ENCODE data around the gene HAUS8. TPM values are rescaled to one million over a fixed set of nuclear protein-coding genes. Genes with fewer than 3 reads are reported as not detected.
A peak's percentile ranks its signal among the peaks of the same experiment; 100 is the strongest.

HAUS8 gene
- total RNA-seq, 2 donors from 2014 or later: 26.0 to 35.2 TPM

DNA sequence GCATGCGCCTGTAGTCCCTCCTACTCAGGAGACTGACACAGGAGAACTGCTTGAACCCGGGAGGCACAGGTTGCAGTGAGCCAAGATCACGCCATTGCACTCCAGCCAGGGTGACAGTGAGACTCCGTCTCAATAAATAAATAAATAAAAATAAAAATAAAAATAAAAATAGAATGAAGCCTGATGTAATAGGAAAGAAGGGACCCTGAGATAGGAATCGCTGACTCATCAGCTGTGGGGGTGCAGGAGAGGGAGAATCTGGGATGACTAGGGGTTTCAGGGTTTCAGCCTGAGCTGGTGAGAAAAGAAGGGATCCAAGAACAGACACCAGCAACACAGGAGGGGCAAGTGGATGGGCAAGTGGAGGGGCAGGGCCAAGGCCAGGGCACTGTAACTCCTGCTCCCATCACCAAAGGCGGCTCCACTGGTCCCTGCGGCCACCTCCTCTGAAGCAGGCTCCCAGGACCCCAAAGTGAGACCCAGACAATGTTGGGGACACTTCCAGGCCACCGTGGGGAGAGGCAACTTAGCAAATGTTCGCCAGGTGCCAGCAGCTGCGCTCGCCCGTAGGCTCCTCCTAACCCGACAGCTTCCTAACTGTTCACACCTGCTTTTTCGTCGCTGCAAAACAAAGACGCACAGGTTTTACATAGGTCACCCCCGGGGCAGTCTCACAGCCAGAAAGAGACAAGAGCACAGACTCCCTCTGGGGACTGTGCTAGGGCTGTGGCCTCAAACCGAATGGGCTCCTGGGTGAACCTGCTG, 1.2 kb downstream of the HAUS8 start:
- Mint-ChIP-seq H3K36me3 (ENCODE audit: low read depth) (peaks cover 55% of the 10 kb centered on the region), H3K27me3 (no peaks in the 10 kb centered on the region)

DNA sequence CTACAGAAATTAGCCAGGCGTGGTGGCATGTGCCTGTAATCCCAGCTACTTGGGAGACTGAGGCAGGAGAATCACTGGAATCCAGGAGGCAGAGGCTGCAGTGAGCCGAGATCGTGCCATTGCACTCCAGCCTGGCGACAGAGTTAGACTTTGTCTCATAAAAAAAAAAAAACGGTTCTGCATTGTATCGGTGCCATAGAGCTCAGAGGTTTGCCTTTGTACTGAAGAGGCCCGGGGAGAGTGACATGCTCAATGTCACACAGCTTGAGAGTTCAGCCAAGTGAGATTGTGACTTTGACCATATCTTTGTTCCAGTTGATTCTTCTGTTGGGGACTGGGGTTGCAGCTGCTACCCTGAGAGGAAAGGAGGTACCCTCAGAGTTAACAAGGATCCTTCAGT, 4.3 kb downstream of the HAUS8 start:
- no peak for ATAC-seq (replicated peaks)
- peaks cover 14% of the 10 kb centered on the region for H3K4me1 Mint-ChIP-seq
- no peaks in the 10 kb centered on the region for H3K9me3 Mint-ChIP-seq
- H3K27me3 Mint-ChIP-seq: no peaks in the 10 kb centered on the region
- no peak overlapping the region for H3K4me3 Mint-ChIP-seq
- peaks cover 71% of the 10 kb centered on the region for H3K36me3 Mint-ChIP-seq (ENCODE audit: low read depth)
- H3K27ac Mint-ChIP-seq: no peak overlapping the region

More for the DNA sequence above, 1.2 kb downstream of the HAUS8 start:
- Mint-ChIP-seq H3K4me3 (peak overlapping the region; percentile 99), H3K9me3 (no peaks in the 10 kb centered on the region), H3K27ac (peak overlapping the region; percentile 97), H3K4me1 (peaks cover 25% of the 10 kb centered on the region)
- no peak for ATAC-seq (replicated peaks)

DNA sequence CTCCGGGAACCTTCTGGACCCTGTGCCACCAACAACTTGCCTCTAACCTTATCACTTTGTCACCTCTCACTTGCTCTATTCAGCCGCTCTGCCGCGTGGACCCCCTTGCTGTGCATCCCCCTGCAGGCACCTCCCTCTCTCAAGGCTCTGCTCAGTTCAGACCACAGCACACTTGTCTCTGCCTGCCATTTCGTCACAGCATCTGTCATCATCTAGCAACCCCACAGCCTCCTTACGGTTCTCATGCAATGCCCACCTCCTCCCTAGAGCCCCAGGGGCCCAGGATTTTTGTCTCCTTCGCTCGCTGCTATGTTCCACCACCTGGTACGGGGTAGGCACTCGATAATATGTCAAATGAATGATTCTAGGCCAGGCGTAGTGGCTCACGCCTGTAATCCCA, 4.8 kb downstream of the HAUS8 start:
- ATAC-seq (replicated peaks): no peak
- H3K27me3 Mint-ChIP-seq: no peaks in the 10 kb centered on the region
- H3K4me1 Mint-ChIP-seq: peaks cover 15% of the 10 kb centered on the region
- H3K36me3 Mint-ChIP-seq (ENCODE audit: low read depth): peaks cover 71% of the 10 kb centered on the region
- no peak overlapping the region for H3K27ac Mint-ChIP-seq
- H3K4me3 Mint-ChIP-seq: no peak overlapping the region
- H3K9me3 Mint-ChIP-seq: no peaks in the 10 kb centered on the region

DNA sequence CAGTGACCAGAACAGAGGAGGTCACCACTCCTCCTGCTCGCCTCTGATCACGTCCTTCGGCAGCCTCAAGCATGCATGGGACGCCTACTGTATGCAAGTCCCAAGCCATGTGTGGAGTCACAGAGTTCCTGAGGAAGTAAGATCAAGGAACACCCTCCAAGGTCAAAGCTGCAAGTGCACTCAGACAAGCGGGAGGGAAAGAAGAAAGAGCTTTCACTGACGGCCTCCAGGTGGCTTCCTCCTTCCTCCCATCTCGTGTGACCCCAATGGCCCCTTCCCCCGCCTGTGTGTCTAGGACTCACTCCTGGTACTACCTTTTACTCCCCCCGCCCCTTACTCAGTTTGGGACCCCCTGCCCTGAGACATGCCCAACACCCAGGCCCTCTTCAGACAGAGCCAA, 6.1 kb downstream of the HAUS8 start:
- ATAC-seq (replicated peaks): no peak
- H3K4me1 Mint-ChIP-seq: peaks cover 27% of the 10 kb centered on the region

DNA sequence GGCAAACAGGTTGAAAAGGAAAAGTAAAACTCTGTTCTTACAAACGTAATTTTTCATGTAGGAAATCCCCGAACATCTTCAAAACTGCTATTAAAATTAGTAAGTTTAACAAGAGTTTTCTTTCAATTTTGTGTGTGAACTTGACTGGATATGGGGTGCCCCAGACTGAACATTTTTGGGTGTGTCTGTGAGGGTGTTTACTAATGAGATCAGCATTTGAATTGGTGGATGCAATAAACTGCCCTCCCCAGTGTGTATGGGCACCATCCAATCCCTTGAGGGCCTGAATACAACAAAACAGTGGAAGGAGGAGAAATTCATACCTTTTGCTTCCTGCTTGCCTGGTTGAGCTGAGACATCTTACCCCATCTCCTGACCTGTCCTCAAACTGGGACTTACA, 11.8 kb downstream of the HAUS8 start:
- H3K27me3 Mint-ChIP-seq: no peaks in the 10 kb centered on the region
- peaks cover 80% of the 10 kb centered on the region for H3K36me3 Mint-ChIP-seq (ENCODE audit: low read depth)
- H3K27ac Mint-ChIP-seq: peak overlapping the region; percentile 3
- H3K9me3 Mint-ChIP-seq: no peaks in the 10 kb centered on the region
- peaks cover 14% of the 10 kb centered on the region for H3K4me1 Mint-ChIP-seq
- no peak overlapping the region for H3K4me3 Mint-ChIP-seq
- peak; percentile 48 for ATAC-seq (replicated peaks)

More for the DNA sequence above, 6.1 kb downstream of the HAUS8 start:
- no peaks in the 10 kb centered on the region for H3K9me3 Mint-ChIP-seq
- peaks cover 83% of the 10 kb centered on the region for H3K36me3 Mint-ChIP-seq (ENCODE audit: low read depth)
- no peak overlapping the region for H3K4me3 Mint-ChIP-seq
- H3K27ac Mint-ChIP-seq: no peak overlapping the region
- H3K27me3 Mint-ChIP-seq: no peaks in the 10 kb centered on the region

DNA sequence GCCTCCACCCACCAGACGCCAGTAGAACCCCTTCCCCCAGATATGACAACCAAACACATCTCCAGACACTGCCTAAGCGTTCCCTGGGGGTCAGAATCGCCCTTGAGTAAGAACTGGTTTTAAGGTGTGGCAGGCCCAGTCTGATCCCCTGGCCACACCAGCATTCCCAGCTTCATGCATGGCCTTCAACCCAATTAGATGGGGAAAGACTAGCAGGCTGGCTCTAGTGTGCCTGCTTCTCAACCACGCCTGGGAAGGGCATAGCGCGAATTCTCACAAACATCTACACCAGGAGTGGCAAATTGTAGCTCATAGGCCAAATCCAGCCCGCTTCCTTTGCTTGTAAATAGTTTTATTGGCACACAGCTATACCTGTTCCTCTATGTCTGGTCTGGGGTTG, 13.6 kb downstream of the HAUS8 start:
- H3K4me3 Mint-ChIP-seq: no peak overlapping the region
- H3K36me3 Mint-ChIP-seq (ENCODE audit: low read depth): peaks cover 78% of the 10 kb centered on the region
- peaks cover 14% of the 10 kb centered on the region for H3K4me1 Mint-ChIP-seq
- H3K9me3 Mint-ChIP-seq: no peaks in the 10 kb centered on the region
- no peak overlapping the region for H3K27ac Mint-ChIP-seq
- H3K27me3 Mint-ChIP-seq: no peaks in the 10 kb centered on the region
- no peak for ATAC-seq (replicated peaks)

DNA sequence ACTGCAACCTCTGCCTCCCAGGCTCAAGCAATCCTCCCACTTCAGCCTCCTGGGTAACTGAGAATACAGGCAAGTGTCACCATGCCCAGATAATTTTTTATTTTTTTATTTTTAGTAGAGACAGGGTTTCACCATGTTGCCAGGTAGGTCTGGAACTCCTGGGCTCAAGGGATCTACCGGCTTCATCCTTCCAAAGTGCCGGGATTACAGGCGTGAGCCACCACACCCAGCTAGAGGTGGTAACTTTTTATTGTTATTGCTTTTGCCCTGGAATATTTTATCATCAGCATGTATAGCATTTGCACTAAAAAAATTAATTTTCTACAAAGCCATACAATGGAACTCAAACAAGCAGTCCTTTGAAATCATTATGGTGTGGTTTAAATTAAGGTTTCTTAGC, 14.0 kb downstream of the HAUS8 start:
- Mint-ChIP-seq H3K4me1 (peaks cover 14% of the 10 kb centered on the region), H3K27me3 (no peaks in the 10 kb centered on the region), H3K9me3 (no peaks in the 10 kb centered on the region), H3K36me3 (ENCODE audit: low read depth) (peaks cover 78% of the 10 kb centered on the region), H3K4me3 (no peak overlapping the region), H3K27ac (no peak overlapping the region)
- no peak for ATAC-seq (replicated peaks)

DNA sequence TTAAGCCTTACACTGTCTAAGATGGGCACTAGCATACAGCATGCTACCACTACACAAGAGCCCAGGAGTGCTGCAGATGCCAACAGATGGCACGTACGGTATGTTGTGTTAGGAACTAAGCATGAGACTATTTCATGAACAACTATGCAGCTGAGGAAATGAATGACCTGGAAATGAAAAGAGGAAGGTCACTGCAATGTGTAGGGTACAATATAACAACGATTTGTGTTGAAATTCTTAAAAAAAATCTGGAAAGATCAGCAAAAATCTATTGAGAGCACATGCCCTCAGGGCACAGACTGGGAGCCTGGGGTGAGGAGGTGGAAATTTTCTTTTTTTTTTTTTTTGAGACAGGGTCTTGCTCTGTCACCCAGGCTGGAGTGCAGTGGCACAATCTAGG, 14.4 kb downstream of the HAUS8 start:
- Mint-ChIP-seq H3K36me3 (ENCODE audit: low read depth) (peaks cover 81% of the 10 kb centered on the region), H3K4me1 (peaks cover 14% of the 10 kb centered on the region), H3K4me3 (no peak overlapping the region), H3K27me3 (no peaks in the 10 kb centered on the region), H3K9me3 (no peaks in the 10 kb centered on the region), H3K27ac (no peak overlapping the region)
- no peak for ATAC-seq (replicated peaks)

DNA sequence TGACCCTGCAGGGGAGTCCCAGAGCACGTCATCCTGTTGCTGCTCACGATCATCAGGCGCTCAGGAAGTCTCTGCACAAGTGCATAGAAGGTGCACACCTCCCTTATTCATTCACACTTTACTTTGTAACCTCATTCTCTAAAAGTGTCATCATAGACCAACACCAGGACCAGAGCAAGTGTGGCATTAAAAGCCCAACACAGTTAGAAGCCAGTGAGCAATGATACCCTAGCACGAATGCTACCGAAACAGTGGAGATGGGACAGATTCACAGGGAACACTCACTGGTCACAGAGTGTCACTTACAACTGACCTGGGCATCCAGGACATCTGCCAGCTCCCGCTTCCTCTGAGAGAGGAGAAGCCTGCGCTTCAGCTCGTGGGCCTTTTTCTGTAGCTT, 17.0 kb downstream of the HAUS8 start:
- Mint-ChIP-seq H3K4me3 (no peak overlapping the region), H3K36me3 (ENCODE audit: low read depth) (peaks cover 85% of the 10 kb centered on the region), H3K9me3 (no peaks in the 10 kb centered on the region), H3K4me1 (no peaks in the 10 kb centered on the region), H3K27ac (no peak overlapping the region), H3K27me3 (no peaks in the 10 kb centered on the region)
- ATAC-seq (replicated peaks): no peak

DNA sequence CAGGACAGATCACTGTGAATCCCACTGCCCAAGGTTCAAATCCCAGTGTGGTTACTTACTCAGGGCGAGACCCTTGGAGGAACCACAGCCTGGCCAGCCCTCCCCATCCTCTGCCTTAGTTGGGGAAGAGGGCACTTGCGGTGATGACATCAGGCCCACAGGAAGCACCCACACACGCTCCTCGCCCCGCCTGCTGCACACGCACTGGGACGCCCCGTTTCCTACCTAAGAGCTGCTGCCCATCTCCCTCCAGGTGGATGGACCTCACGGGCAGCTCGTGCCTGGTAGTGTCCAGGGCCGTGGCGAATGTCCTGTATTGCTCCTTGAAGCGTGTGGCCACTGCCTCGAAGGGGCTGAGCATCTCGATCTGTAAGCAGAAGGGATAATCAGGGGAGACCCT, 19.6 kb downstream of the HAUS8 start:
- Mint-ChIP-seq H3K4me1 (no peaks in the 10 kb centered on the region), H3K27ac (no peak overlapping the region), H3K4me3 (no peak overlapping the region), H3K36me3 (ENCODE audit: low read depth) (peaks cover 91% of the 10 kb centered on the region), H3K27me3 (no peaks in the 10 kb centered on the region), H3K9me3 (no peaks in the 10 kb centered on the region)
- no peak for ATAC-seq (replicated peaks)

DNA sequence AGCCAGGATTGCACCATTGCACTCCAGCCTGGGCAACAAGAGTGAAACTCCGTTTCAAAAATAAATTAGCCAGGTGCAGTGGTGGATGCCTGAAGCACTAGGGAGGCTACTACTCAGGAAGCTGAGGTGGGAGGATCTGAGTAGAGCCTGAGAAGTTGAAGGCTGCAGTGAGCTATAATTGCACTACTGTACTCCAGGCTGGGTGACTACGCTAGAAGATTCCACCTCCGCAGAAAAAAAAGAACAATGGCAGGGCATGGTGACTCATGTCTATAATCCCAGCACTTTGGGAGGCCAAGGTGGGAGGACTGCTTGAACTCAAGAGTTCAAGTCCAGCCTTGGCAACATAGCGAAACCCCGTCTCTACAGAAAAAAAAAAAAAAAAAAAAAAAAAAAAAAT, 20.5 kb downstream of the HAUS8 start:
- no peaks in the 10 kb centered on the region for H3K27me3 Mint-ChIP-seq
- ATAC-seq (replicated peaks): no peak
- no peak overlapping the region for H3K27ac Mint-ChIP-seq
- peaks cover 89% of the 10 kb centered on the region for H3K36me3 Mint-ChIP-seq (ENCODE audit: low read depth)
- no peaks in the 10 kb centered on the region for H3K9me3 Mint-ChIP-seq
- no peak overlapping the region for H3K4me3 Mint-ChIP-seq
- H3K4me1 Mint-ChIP-seq: no peaks in the 10 kb centered on the region

DNA sequence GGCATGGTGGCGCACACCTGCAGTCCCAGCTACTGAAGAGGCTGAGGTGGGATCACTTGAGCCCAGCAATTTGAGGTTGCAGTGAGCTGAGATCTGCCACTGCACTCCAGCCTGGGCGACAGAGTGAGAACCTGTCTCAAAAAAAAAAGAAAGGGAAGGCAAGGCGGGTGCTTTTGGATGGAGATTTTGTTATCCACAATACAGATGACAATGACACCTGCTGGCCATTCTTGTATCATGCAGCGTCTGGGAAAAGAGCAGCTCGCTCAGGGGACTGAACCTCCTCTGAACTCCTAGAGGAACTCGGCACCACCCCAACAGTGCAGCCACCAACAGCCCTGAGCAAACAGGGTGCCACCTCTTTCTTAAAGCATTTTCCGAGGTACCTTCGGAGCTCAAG, 22.8 kb downstream of the HAUS8 start:
- H3K9me3 Mint-ChIP-seq: no peaks in the 10 kb centered on the region
- no peaks in the 10 kb centered on the region for H3K4me1 Mint-ChIP-seq
- no peak overlapping the region for H3K27ac Mint-ChIP-seq
- no peak for ATAC-seq (replicated peaks)
- H3K27me3 Mint-ChIP-seq: no peaks in the 10 kb centered on the region
- H3K36me3 Mint-ChIP-seq (ENCODE audit: low read depth): peaks cover 86% of the 10 kb centered on the region
- H3K4me3 Mint-ChIP-seq: no peak overlapping the region

DNA sequence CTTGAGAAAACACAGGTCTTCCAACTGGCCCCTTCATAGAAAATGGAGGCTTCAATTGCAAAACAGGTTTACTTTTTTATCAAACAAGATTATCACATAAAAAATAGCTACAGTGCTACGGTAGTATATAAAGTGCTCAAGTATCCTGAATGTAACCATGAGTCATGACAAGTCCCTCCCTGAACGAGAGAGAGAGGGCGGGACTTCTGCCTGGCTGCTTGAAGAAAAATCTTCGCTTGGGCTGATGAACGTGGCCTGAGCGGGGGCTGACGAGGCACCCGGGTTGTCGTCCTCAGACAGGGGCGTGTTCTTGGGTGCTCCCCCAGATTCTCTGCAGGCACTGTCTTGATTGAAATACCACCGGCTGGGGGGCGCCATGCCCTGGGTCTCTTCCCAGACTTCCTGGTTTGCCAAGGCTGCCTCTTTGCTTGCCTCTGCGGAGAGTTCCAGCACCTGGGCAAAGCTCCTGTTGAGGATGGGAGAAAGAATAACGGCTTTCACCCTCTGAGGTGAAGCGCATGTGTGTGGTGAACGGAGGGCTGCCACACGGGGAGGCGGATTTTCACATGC, 25.5 kb downstream of the HAUS8 start:
- peaks cover 67% of the 10 kb centered on the region for H3K36me3 Mint-ChIP-seq (ENCODE audit: low read depth)
- H3K27ac Mint-ChIP-seq: no peak overlapping the region

DNA sequence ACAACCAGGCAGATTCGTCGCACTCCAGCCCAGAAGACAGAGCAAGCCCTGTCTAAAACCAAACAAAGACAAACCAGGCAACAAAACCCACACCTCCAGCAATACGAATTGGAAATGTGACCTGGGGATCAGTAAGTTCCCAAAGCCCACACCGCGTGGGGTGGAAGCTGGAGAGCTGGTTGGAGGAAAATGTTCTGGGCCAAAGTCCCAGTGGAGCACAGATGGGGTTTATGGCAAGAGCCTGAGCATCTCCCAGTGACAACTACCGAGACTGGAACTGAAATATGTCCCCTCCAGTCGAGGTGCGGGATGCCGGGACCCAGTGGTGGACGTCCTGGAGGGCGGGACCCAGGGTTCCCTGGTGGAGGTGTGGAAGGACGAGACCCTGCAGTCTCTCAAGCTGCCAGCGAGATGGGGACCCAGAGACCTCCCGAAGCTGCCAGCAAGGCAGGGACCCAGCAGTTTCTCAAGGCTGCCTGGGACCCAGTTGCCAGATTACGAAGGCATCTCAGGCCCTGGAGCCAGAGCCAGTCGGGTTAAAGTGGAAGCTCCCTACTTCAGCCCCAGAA, 26.3 kb downstream of the HAUS8 start:
- H3K27ac Mint-ChIP-seq: no peak overlapping the region

More for the DNA sequence above, 25.5 kb downstream of the HAUS8 start:
- Mint-ChIP-seq H3K27me3 (no peaks in the 10 kb centered on the region), H3K9me3 (no peaks in the 10 kb centered on the region), H3K4me3 (no peak overlapping the region), H3K4me1 (no peaks in the 10 kb centered on the region)
- no peak for ATAC-seq (replicated peaks)

DNA sequence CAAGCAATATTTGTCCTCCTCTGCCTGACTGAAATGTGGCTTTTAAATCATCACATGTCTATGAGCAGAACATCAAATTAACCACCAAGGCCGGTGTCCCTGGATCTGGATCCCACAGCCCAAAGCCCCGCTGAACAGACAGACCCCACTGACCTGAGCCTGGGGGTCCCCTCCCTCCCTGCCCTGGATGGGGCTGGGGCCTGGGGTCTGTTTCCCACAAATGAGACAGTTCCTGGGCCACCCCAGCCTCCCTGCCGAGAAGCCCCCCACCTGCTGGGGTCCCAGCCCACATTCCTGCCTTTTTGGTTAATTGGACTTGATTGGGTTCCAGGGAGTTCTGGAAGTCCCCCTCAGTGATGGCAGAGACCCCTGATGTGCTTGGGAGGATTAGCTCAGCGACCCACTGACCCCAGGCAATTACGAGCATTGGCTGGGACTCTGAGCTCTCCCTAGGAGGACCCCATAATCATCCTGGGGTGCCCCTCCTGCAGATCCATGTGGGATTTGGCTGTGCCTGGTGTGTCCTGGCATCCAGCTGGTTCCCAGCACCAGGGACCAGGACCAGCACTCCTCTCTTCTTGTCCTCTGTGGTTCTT, 29.2 kb downstream of the HAUS8 start:
- Mint-ChIP-seq H3K9me3 (no peaks in the 10 kb centered on the region), H3K36me3 (ENCODE audit: low read depth) (peaks cover 31% of the 10 kb centered on the region)

More for the DNA sequence above, 26.3 kb downstream of the HAUS8 start:
- H3K4me1 Mint-ChIP-seq: no peaks in the 10 kb centered on the region
- no peak for ATAC-seq (replicated peaks)
- H3K4me3 Mint-ChIP-seq: no peak overlapping the region
- peaks cover 59% of the 10 kb centered on the region for H3K36me3 Mint-ChIP-seq (ENCODE audit: low read depth)
- H3K27me3 Mint-ChIP-seq: no peaks in the 10 kb centered on the region
- H3K9me3 Mint-ChIP-seq: no peaks in the 10 kb centered on the region

More for the DNA sequence above, 29.2 kb downstream of the HAUS8 start:
- Mint-ChIP-seq H3K4me3 (no peak overlapping the region), H3K27ac (peak overlapping the region; percentile 56), H3K27me3 (peaks cover 3% of the 10 kb centered on the region), H3K4me1 (no peaks in the 10 kb centered on the region)
- ATAC-seq (replicated peaks): no peak
